SK-N-SH (cell line): ENCODE measurements around the gene SAMD4B. TPM values are rescaled to one million over a fixed set of nuclear protein-coding genes. Genes with fewer than 3 reads are reported as not detected.

Experiments
- CTCF ChIA-PET: fragments of 300-600, 350-600 bp; formaldehyde crosslinking; extraction: SDS; loops from one replicate; lab custom pipeline; 2021; lab: Yijun Ruan, JAX
- POLR2A ChIA-PET: fragments of 350-600 bp; sonication (Branson Sonifier 250); formaldehyde crosslinking; extraction: SDS; loops from one replicate; lab custom pipeline; 2020; ENCODE audit warnings: antibody characterized with exemption, inconsistent platforms; lab: Yijun Ruan, JAX
- DNase-seq: peaks from one replicate; pipeline ENCODE4 v3.0.0; 2012
- H2AFZ ChIP-seq: fragments of 200-600 bp; sonication (generic); 2 replicates; pipeline ENCODE4 v1.8.1; 2016; ENCODE audit warnings: antibody characterized with exemption, mild to moderate bottlenecking, low read depth
- H3F3A ChIP-seq: fragments of 200-600 bp; sonication (generic); replicated peaks from 2 replicates; pipeline ENCODE3; 2016; ENCODE audit warnings: antibody characterized with exemption, mild to moderate bottlenecking; ENCODE audit not compliant: insufficient read depth
- H3K27ac ChIP-seq, 2 experiments: fragments of 200-500 bp in 1 of 2; fragments of 200-600 bp in 1 of 2; sonication (Bioruptor generic) in 1 of 2; sonication (generic), shearing (Covaris generic) in 1 of 2; 2 replicates each; pipeline versions ENCODE4 v1.5.1 to v1.6.1; 2014 to 2016; ENCODE audit warnings: low read depth in 2 of 2, inconsistent platforms in 1 of 2, low read length in 1 of 2, mild to moderate bottlenecking in 1 of 2, mixed read lengths in 1 of 2
- H3K27me3 ChIP-seq: fragments of 200-600 bp; sonication (generic), shearing (Covaris generic); 2 replicates; pipeline ENCODE4 v1.6.1; 2016; ENCODE audit warnings: mixed run types; ENCODE audit not compliant: insufficient read depth
- H3K36me3 ChIP-seq, 2 experiments: fragments of 200-500 bp in 1 of 2; fragments of 200-600 bp in 1 of 2; sonication (Bioruptor generic) in 1 of 2; sonication (generic) in 1 of 2; replicated peaks in 1 of 2; 2 replicates each; pipeline versions ENCODE3 to v1.5.1; 2014 to 2016; ENCODE audit warnings: low read length in 1 of 2, mild to moderate bottlenecking in 1 of 2; ENCODE audit not compliant: insufficient read depth in 2 of 2, control insufficient read depth in 1 of 2
- H3K4me1 ChIP-seq, 2 experiments: fragments of 200-500 bp in 1 of 2; fragments of 200-600 bp in 1 of 2; sonication (Bioruptor generic) in 1 of 2; sonication (generic), shearing (Covaris generic) in 1 of 2; 2 replicates each; pipeline versions ENCODE4 v1.5.1 to v1.6.1; 2014 to 2016; ENCODE audit warnings: low read depth in 1 of 2, low read length in 1 of 2, mixed run types in 1 of 2; ENCODE audit not compliant: insufficient read depth in 2 of 2, control insufficient read depth in 1 of 2
- H3K4me2 ChIP-seq: fragments of 200-600 bp; sonication (generic), shearing (Covaris generic); 2 replicates; pipeline ENCODE4 v1.6.1; 2017; ENCODE audit warnings: mixed run types
- H3K4me3 ChIP-seq, 2 experiments: fragments of 200-500 bp in 1 of 2; fragments of 200-600 bp in 1 of 2; sonication (Bioruptor generic) in 1 of 2; sonication (generic), shearing (Covaris generic) in 1 of 2; 2 replicates each; pipeline versions ENCODE4 v1.5.1 to v1.8.1; 2014 to 2016; ENCODE audit warnings: low read depth in 2 of 2, inconsistent platforms in 1 of 2, low read length in 1 of 2, mild to moderate bottlenecking in 1 of 2, mixed read lengths in 1 of 2, moderate library complexity in 1 of 2
- H3K79me2 ChIP-seq: fragments of 200-600 bp; sonication (generic); 2 replicates; pipeline ENCODE4 v1.8.1; 2017; ENCODE audit warnings: mild to moderate bottlenecking; ENCODE audit not compliant: insufficient read depth
- H3K9ac ChIP-seq: fragments of 200-600 bp; sonication (generic); 2 replicates; pipeline ENCODE4 v1.6.1; 2017; ENCODE audit warnings: mixed run types
- H3K9me2 ChIP-seq: fragments of 200-600 bp; sonication (generic); 2 replicates; pipeline ENCODE4 v1.6.1; 2017; ENCODE audit warnings: mixed run types
- H3K9me3 ChIP-seq: fragments of 200-600 bp; sonication (generic); 2 replicates; pipeline ENCODE4 v1.6.1; 2017; ENCODE audit warnings: mixed run types, mild to moderate bottlenecking, moderate library complexity
- H4K20me1 ChIP-seq: fragments of 200-600 bp; sonication (generic); 2 replicates; pipeline ENCODE4 v1.6.1; 2017; ENCODE audit warnings: mild to moderate bottlenecking, mixed run types; ENCODE audit not compliant: insufficient read depth
- EP300 ChIP-seq, 2 experiments: IDR thresholded peaks; 2 replicates each; pipeline versions ENCODE4 v1.4.0 to v1.6.1; 2012; ENCODE audit warnings: borderline replicate concordance in 1 of 2, low read depth in 1 of 2, low read length in 1 of 2
- EZH2phosphoT487 ChIP-seq: fragments of 200-600 bp; sonication (generic); IDR thresholded peaks from 2 replicates; pipeline ENCODE4 v1.6.1; 2017; ENCODE audit warnings: low read depth, mixed run types, mild to moderate bottlenecking, antibody characterized with exemption, moderate library complexity, borderline replicate concordance
- FOXM1 ChIP-seq: IDR thresholded peaks from 2 replicates; pipeline ENCODE4 v1.4.0; 2012; ENCODE audit warnings: low read depth, mild to moderate bottlenecking
- GABPA ChIP-seq: IDR thresholded peaks from 2 replicates; pipeline ENCODE4 v1.4.0; 2012; ENCODE audit warnings: low read depth, mild to moderate bottlenecking
- GATA2 ChIP-seq: sonication (generic); formaldehyde crosslinking; IDR thresholded peaks from 2 replicates; pipeline ENCODE4 v1.5.0; 2020; ENCODE audit warnings: mild to moderate bottlenecking, missing genetic modification reagents
- IRF3 ChIP-seq: fragments of 150-350 bp; IDR thresholded peaks from 2 replicates; pipeline ENCODE4 v1.6.1; 2016; ENCODE audit warnings: mild to moderate bottlenecking, low read depth, low read length
- MXI1 ChIP-seq: IDR thresholded peaks from 2 replicates; pipeline ENCODE4 v1.6.1; 2012; ENCODE audit warnings: mild to moderate bottlenecking, low read depth, low read length, improper control_type of control experiment
- RCOR1 ChIP-seq: fragments of 150-350 bp; IDR thresholded peaks from 2 replicates; pipeline ENCODE4 v1.6.1; 2017; ENCODE audit warnings: antibody characterized with exemption, low read length
- RXRA ChIP-seq: IDR thresholded peaks from 2 replicates; pipeline ENCODE4 v1.4.0; 2012; ENCODE audit warnings: low read depth, mild to moderate bottlenecking, borderline replicate concordance
- SMC3 ChIP-seq: IDR thresholded peaks from 2 replicates; pipeline ENCODE4 v1.6.1; 2012; ENCODE audit warnings: low read depth, low read length, improper control_type of control experiment
- USF1 ChIP-seq: IDR thresholded peaks from 2 replicates; pipeline ENCODE4 v1.4.0; 2012; ENCODE audit warnings: low read depth, borderline replicate concordance
- YY1 ChIP-seq: IDR thresholded peaks from 2 replicates; pipeline ENCODE4 v1.4.0; 2012; ENCODE audit warnings: low read depth, mild to moderate bottlenecking
- WGBS: methylation state at CpG from one replicate; pipeline ENCODE4 v1.1.6; 2017; ENCODE audit warnings: low lambda C conversion rate; 5-methylcytosine and 5-hydroxymethylcytosine counted together
- polyA plus RNA-seq, 3 experiments: library from polyadenylated mRNA; depleted of rRNA; stranded (reverse); fragments of >200 nt; gene quantifications; 2 replicates each; pipeline ENCODE4 v1.2.3, GENCODE V29; 2012

SAMD4B gene
- polyA plus RNA-seq, 1 of the 3 experiments (the other 2 are of a cell fraction) = 83.0 TPM

- Histone ChIP-seq H3K9me2 (no peaks in the 10 kb centered on the region), H3K4me1 (peaks cover 5 to 11% of the 10 kb centered on the region in 2 experiments; a peak in 2 of 4 replicates), H4K20me1 (no peaks in the 10 kb centered on the region), H3K9ac (no peak overlapping the region), H3K27me3 (no peaks in the 10 kb centered on the region), H3K9me3 (no peaks in the 10 kb centered on the region), H3K27ac (no peak overlapping the region), H3K79me2 (peaks cover 19% of the 10 kb centered on the region; the same call in 1 of the 2 replicates), H3F3A (peaks cover 17% of the 10 kb centered on the region), H2AFZ (no peak overlapping the region), H3K4me2 (no peak overlapping the region), H3K36me3 (peaks cover 34 to 66% of the 10 kb centered on the region in 2 experiments), H3K4me3 (no peak overlapping the region)
- CTCF ChIA-PET = interaction anchor here (1.1 kb wide), 1 partner anchor 25 kb away, joined by 3 read pairs; no protein-coding TSS in a partner anchor
- TF ChIP-seq FOXM1 (no peak), IRF3 (no peak), GATA2 (CRISPR knock-in tag) (no peak), MXI1 (no peak), EP300 (IDR thresholded peaks at IDR 0.05; ENCODE audit: borderline replicate concordance in 1 of 2, low read depth in 1 of 2, low read length in 1 of 2) (no peak), YY1 (no peak), RXRA (no peak), EZH2phosphoT487 (no peak), SMC3 (no peak), RCOR1 (no peak), USF1 (no peak), GABPA (no peak)
- 92% methylated on average over 7 of the region's 7 CpGs for WGBS
- DNase-seq = no peak
- POLR2A ChIA-PET = no interaction called here
Observed at GRCh38 chr19:39386557-39386956, 44.3 kb downstream of the SAMD4B start.

- H3K4me2 ChIP-seq = no peak overlapping the region
- TF ChIP-seq EZH2phosphoT487 = no peak
- no peak overlapping the region for H3K4me3 ChIP-seq
- H2AFZ ChIP-seq = no peak overlapping the region
- no peak overlapping the region for H3K9ac ChIP-seq
- H4K20me1 ChIP-seq = no peaks in the 10 kb centered on the region
- CTCF ChIA-PET = interaction anchor here (4.7 kb wide), 1 partner anchor 25 kb away, joined by 53 read pairs; the partner anchor contains the start of gene PLEKHG2
- H3K36me3 ChIP-seq = peaks cover 34 to 56% of the 10 kb centered on the region in 2 experiments
- no peaks in the 10 kb centered on the region for H3K9me2 ChIP-seq
- 78% methylated on average over 5 of the region's 5 CpGs for WGBS
- no peak overlapping the region for H3K27ac ChIP-seq
- H3K27me3 ChIP-seq = no peaks in the 10 kb centered on the region
- H3F3A ChIP-seq = peaks cover 11% of the 10 kb centered on the region
- DNase-seq = no peak
- H3K4me1 ChIP-seq = peaks cover 5 to 17% of the 10 kb centered on the region in 2 experiments; a peak in 2 of 4 replicates
- POLR2A ChIA-PET = no interaction called here
- H3K9me3 ChIP-seq = no peaks in the 10 kb centered on the region
- H3K79me2 ChIP-seq = peaks cover 40% of the 10 kb centered on the region
Observed at GRCh38 chr19:39388657-39389056, 46.4 kb downstream of the SAMD4B start.
